Measurements from ENCODE around the gene ATP6V1G3. TPM values are rescaled to one million over a fixed set of nuclear protein-coding genes. Genes with fewer than 3 reads are reported as not detected.
"Not testable (repeated sequence)": the region's sequence is repeated elsewhere in the genome, so short reads cannot be mapped to it uniquely, and the experiment has no call there.

Gene ATP6V1G3
- total and polyA plus RNA-seq, 8 donors = not detected

DNA sequence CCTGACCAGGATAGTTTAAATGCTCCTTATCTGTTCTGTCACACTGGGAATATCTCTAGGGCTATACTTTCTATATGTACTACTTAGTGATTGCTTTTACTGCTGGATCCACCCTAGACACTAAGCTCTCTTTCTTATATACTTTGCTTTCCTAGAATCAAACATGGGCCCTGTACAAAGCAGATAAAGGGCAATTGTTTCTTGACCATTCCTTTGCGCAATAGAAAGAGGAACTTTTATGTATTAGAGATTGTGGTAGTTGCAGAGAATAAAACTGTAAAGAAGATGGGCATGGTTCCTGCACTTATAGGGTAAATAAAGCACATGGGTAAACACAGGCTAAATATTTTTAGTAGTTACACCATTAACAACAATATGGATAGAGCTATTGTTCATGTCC is 58.8 kb downstream of the ATP6V1G3 start:
- WGBS, 2 donors = 89 to 98% methylated on average over 1 of the region's 1 CpG
- ATAC-seq (no peak), FAIRE-seq (no peak), DNase-seq (no peak)
- Histone ChIP-seq H3K4me3 (no peak overlapping the region), H3K27me3 (no peaks in the 10 kb centered on the region), H3K27ac (no peak overlapping the region), H3K4me1 (no peaks in the 10 kb centered on the region), H3K9me3 (no peaks in the 10 kb centered on the region), H3K36me3 (no peaks in the 10 kb centered on the region)
- TF ChIP-seq, protein P1, sequence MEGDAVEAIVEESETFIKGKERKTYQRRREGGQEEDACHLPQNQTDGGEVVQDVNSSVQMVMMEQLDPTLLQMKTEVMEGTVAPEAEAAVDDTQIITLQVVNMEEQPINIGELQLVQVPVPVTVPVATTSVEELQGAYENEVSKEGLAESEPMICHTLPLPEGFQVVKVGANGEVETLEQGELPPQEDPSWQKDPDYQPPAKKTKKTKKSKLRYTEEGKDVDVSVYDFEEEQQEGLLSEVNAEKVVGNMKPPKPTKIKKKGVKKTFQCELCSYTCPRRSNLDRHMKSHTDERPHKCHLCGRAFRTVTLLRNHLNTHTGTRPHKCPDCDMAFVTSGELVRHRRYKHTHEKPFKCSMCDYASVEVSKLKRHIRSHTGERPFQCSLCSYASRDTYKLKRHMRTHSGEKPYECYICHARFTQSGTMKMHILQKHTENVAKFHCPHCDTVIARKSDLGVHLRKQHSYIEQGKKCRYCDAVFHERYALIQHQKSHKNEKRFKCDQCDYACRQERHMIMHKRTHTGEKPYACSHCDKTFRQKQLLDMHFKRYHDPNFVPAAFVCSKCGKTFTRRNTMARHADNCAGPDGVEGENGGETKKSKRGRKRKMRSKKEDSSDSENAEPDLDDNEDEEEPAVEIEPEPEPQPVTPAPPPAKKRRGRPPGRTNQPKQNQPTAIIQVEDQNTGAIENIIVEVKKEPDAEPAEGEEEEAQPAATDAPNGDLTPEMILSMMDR (IDR thresholded peaks at IDR 0.05) = no peak
- intact Hi-C loops (cut with DNase I) = no loop called here

DNA sequence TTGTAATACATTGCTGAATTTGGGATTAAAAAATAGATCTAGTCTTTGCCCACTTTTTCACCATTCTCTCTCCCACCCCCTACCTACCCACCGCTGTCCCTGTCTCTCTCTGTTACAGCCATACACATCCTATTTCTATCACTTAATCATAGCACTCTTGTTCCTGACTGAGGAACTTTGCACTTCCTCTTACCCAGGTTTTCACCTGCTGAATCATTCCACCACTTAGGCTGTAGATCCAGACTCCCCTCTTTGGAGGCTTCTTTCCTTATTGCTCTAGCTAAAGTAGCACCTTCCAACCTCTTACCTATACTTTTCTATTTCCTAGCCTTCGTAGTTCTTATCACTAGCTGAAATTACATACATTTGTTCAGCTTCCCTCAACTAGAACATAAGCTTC is 59.6 kb downstream of the ATP6V1G3 start:
- DNase-seq (no peak), ATAC-seq (no peak), FAIRE-seq (no peak)
- H3K4me3 ChIP-seq = no peak overlapping the region
- H3K9me3 ChIP-seq = no peaks in the 10 kb centered on the region
- 62 to 74% methylated on average over 2 of the region's 2 CpGs for WGBS, 2 donors
- H3K36me3 ChIP-seq = no peaks in the 10 kb centered on the region
- H3K27me3 ChIP-seq = no peaks in the 10 kb centered on the region
- H3K27ac ChIP-seq = no peak overlapping the region
- TF ChIP-seq, protein P1 (IDR thresholded peaks at IDR 0.05) = no peak
- H3K4me1 ChIP-seq = no peaks in the 10 kb centered on the region
- intact Hi-C loops (cut with DNase I) = no loop called here

DNA sequence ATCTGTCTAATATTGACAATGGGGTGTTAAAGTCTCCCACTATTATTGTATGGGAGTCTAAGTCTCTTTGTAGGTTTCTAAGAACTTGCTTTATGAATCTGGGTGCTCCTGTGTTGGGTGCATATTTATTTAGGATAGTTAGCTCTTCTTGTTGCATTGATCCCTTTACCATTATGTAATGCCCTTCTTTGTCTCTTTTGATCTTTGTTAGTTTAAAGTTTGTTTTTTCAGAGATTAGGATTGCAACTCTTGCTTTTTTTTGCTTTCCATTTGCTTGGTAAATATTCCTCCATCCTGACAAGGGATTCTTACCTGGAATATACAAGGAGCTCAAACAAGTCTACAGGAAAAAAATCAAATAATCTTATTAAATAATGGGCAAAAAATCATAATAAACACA is 63.1 kb downstream of the ATP6V1G3 start:
- intact Hi-C loops (cut with DNase I); H3K36me3 ChIP-seq; H3K27me3 ChIP-seq; FAIRE-seq; ATAC-seq; DNase-seq; H3K27ac ChIP-seq; H3K4me1 ChIP-seq; H3K4me3 ChIP-seq; H3K9me3 ChIP-seq: not testable (repeated sequence)

Other genes with a start within 250 kb of the ATP6V1G3 start
- gene PTPRC, start 98.4 kb upstream of the ATP6V1G3 start, total RNA-seq = 10 to 100 TPM in 2 of 6 donors, 1 to 10 TPM in 4; 1.6 to 20.5 (median 5.4) TPM
- under 1 TPM; 0.59 to 0.76 TPM for gene PTPRC, start 98.4 kb upstream of the ATP6V1G3 start, polyA plus RNA-seq